Endothelial cell of umbilical vein (primary cell): ENCODE measurements around the gene CREB3L2. TPM values are rescaled to one million over a fixed set of nuclear protein-coding genes. Genes with fewer than 3 reads are reported as not detected.

ENCODE experiments used
- BruUV-seq: library from RNA; stranded (reverse); fragments of 400-500 nt; replicated peaks from 2 replicates; lab custom pipeline; 2021; lab: Mats Ljungman, UMichigan
- CTCF ChIA-PET: fragments of 300-600, 350-600 bp; sonication (Branson Sonifier 250); formaldehyde crosslinking; loops from one replicate; lab custom pipeline; 2021; ENCODE audit warnings: antibody characterized with exemption, inconsistent platforms; lab: Charles Lee
- POLR2A ChIA-PET: fragments of 300-600, 350-600 bp; sonication (Branson Sonifier 250); formaldehyde crosslinking; loops from one replicate; lab custom pipeline; 2021; ENCODE audit warnings: antibody characterized with exemption, inconsistent platforms; lab: Charles Lee
- DNase-seq: peaks from one replicate; pipeline ENCODE4 v3.0.0-alpha.2; 2011; ENCODE audit warnings: low read depth, low spot score
- FAIRE-seq: peaks from 2 replicates; lab custom pipeline; 2011; peaks lifted over from hg19 to GRCh38; lab: Jason Lieb, UNC
- H2AFZ ChIP-seq: 2 replicates; pipeline ENCODE4 v1.6.0; 2012; ENCODE audit warnings: low read depth, low read length, control low read depth, inconsistent platforms
- H3K27ac ChIP-seq: 2 replicates; pipeline ENCODE4 v1.5.1; 2011; ENCODE audit warnings: low read depth, mild to moderate bottlenecking, control low read depth, low read length, moderate library complexity; ENCODE audit not compliant: insufficient read depth
- H3K27me3 ChIP-seq, 2 experiments: 2 replicates each; pipeline versions ENCODE4 v1.6.0 to v1.6.1; 2011; ENCODE audit warnings: low read length in 2 of 2, mixed read lengths in 1 of 2; ENCODE audit not compliant: control insufficient read depth in 2 of 2, insufficient read depth in 2 of 2
- H3K36me3 ChIP-seq, 2 experiments: 2 replicates in 1 of 2; 3 replicates in 1 of 2; pipeline ENCODE4 v1.5.1; 2011; ENCODE audit warnings: low read length in 2 of 2, mild to moderate bottlenecking in 1 of 2, moderate library complexity in 1 of 2; ENCODE audit not compliant: control insufficient read depth in 2 of 2, insufficient read depth in 2 of 2; ENCODE audit errors: extremely low read depth in 1 of 2
- H3K4me1 ChIP-seq: 3 replicates; pipeline ENCODE4 v1.5.1; 2011; ENCODE audit warnings: mild to moderate bottlenecking, low read length; ENCODE audit not compliant: control insufficient read depth, insufficient read depth; ENCODE audit errors: extremely low read depth
- H3K4me2 ChIP-seq: 2 replicates; pipeline ENCODE4 v1.6.1; 2011; ENCODE audit warnings: low read length, control low read depth, mixed read lengths; ENCODE audit not compliant: insufficient read depth
- H3K4me3 ChIP-seq, 3 experiments: fragments of 200-600 bp in 1 of 3; sonication (generic), shearing (Covaris generic) in 1 of 3; replicated peaks in 1 of 3; 2 replicates each; pipeline ENCODE4 v1.5.1; 2011 to 2016; ENCODE audit warnings: control low read depth in 3 of 3, low read length in 3 of 3, mild to moderate bottlenecking in 2 of 3, inconsistent platforms in 1 of 3, low read depth in 1 of 3, moderate library complexity in 1 of 3; ENCODE audit not compliant: insufficient read depth in 1 of 3
- H3K79me2 ChIP-seq: 2 replicates; pipeline ENCODE4 v1.6.0; 2012; ENCODE audit warnings: low read length, inconsistent platforms; ENCODE audit not compliant: control insufficient read depth, insufficient read depth
- H3K9ac ChIP-seq: replicated peaks from 2 replicates; pipeline ENCODE3; 2011; ENCODE audit warnings: low read length, control low read depth; ENCODE audit not compliant: insufficient read depth; ENCODE audit errors: extremely low read depth
- H3K9me1 ChIP-seq: replicated peaks from 3 replicates; pipeline ENCODE4 v1.6.0; 2011; ENCODE audit warnings: mild to moderate bottlenecking, low read length; ENCODE audit not compliant: control insufficient read depth, insufficient read depth; ENCODE audit errors: extremely low read depth
- H3K9me3 ChIP-seq: replicated peaks from 2 replicates; pipeline ENCODE4 v1.5.1; 2012; ENCODE audit warnings: low read length, inconsistent platforms; ENCODE audit not compliant: control insufficient read depth, insufficient read depth
- H4K20me1 ChIP-seq: replicated peaks from 2 replicates; pipeline ENCODE3; 2011; ENCODE audit warnings: mild to moderate bottlenecking, low read length; ENCODE audit not compliant: control insufficient read depth, insufficient read depth; ENCODE audit errors: extremely low read depth
- CTCF ChIP-seq, 2 donors: IDR thresholded peaks; 1 replicate in 1 of 2; 2 replicates in 1 of 2; pipeline ENCODE4 v1.5.1; 2011; ENCODE audit warnings: low read length in 2 of 2, mild to moderate bottlenecking in 2 of 2, moderate library complexity in 2 of 2, control low read depth in 1 of 2, inconsistent platforms in 1 of 2, low read depth in 1 of 2; ENCODE audit not compliant: insufficient read depth in 1 of 2; ENCODE audit errors: extremely low read depth in 1 of 2
- EZH2 ChIP-seq: IDR thresholded peaks from 2 replicates; pipeline ENCODE4 v1.6.1; 2012; ENCODE audit warnings: borderline replicate concordance, low read depth, mild to moderate bottlenecking, moderate library complexity, low read length, inconsistent platforms; ENCODE audit not compliant: severe bottlenecking
- FOS ChIP-seq: IDR thresholded peaks from 2 replicates; pipeline ENCODE4 v1.6.1; 2011; ENCODE audit warnings: mild to moderate bottlenecking, low read length, moderate library complexity, borderline replicate concordance; ENCODE audit not compliant: insufficient read depth
- GATA2 ChIP-seq: IDR thresholded peaks from 2 replicates; pipeline ENCODE4 v1.7.0; 2011; ENCODE audit warnings: low read depth, mild to moderate bottlenecking, moderate library complexity, mixed read lengths, low read length; ENCODE audit not compliant: insufficient read length, insufficient read depth
- JUN ChIP-seq: IDR thresholded peaks from 2 replicates; pipeline ENCODE4 v1.6.1; 2011; ENCODE audit warnings: borderline replicate concordance, low read depth; ENCODE audit not compliant: insufficient read length, insufficient read depth
- MAX ChIP-seq: IDR thresholded peaks from 2 replicates; pipeline ENCODE4 v1.6.1; 2011; ENCODE audit not compliant: insufficient read depth, insufficient read length
- MYC ChIP-seq: IDR thresholded peaks from one replicate; pipeline ENCODE4 v1.6.1; 2011; ENCODE audit warnings: mild to moderate bottlenecking, low read depth, low read length
- POLR2A ChIP-seq: IDR thresholded peaks from 2 replicates; pipeline ENCODE4 v1.6.1; 2012; ENCODE audit warnings: low read depth, mild to moderate bottlenecking, control low read depth, low read length
- POLR2AphosphoS5 ChIP-seq: IDR thresholded peaks from 2 replicates; pipeline ENCODE4 v1.6.1; 2012; ENCODE audit warnings: low read depth, mild to moderate bottlenecking, control low read depth, low read length, moderate library complexity; ENCODE audit not compliant: insufficient read depth
- dilution Hi-C: fragments of 300-500 bp; cut with MboI; formaldehyde crosslinking; loops from one replicate; pipeline ENCODE4 v1.15.0; 2019; ENCODE audit warnings: low sequenced_read_pairs; ENCODE audit not compliant: extremely low pct_ligation_motif_present
- intact Hi-C: fragments of 100-400 bp; cut with micrococcal nuclease; formaldehyde crosslinking; loops from one replicate; pipeline ENCODE4 v1.10.0; 2022
- polyA plus RNA-seq, 4 experiments: library from polyadenylated mRNA; depleted of rRNA in 3 of 4; stranded (reverse) in 3 of 4; unstranded in 1 of 4; fragments of >200 nt; gene quantifications; 2 replicates each; pipeline versions ENCODE4 v1.2.1 to v1.2.3, GENCODE V29; 2011 to 2012; ENCODE audit warnings: missing spikeins in 1 of 4
- total RNA-seq: library from RNA; stranded (reverse); gene quantifications from 2 replicates; pipeline ENCODE4 v1.2.3, GENCODE V29; 2021

Gene CREB3L2
- total and polyA plus RNA-seq, 2 donors (not counting 3 experiments of a cell fraction or from before 2014, with no cell fraction given): 32.1 to 93.4 TPM

GRCh38 chr7:137886746-137887145, 115.1 kb downstream of the CREB3L2 start:
- no peak overlapping the region for H3K4me3 ChIP-seq
- no peak overlapping the region for H3K4me2 ChIP-seq
- no peak for DNase-seq
- no peak overlapping the region for H3K9ac ChIP-seq
- H3K9me3 ChIP-seq: no peaks in the 10 kb centered on the region
- ChIA-PET CTCF (no interaction called here), POLR2A (no interaction called here)
- dilution Hi-C loops (no loop called here), intact Hi-C loops (no loop called here)
- no TSS peak for BruUV-seq
- H3K9me1 ChIP-seq: no peaks in the 10 kb centered on the region
- no peaks in the 10 kb centered on the region for H4K20me1 ChIP-seq
- no peak overlapping the region for H2AFZ ChIP-seq
- peaks cover 5 to 29% of the 10 kb centered on the region in 2 experiments for H3K36me3 ChIP-seq
- H3K4me1 ChIP-seq: peaks cover 8% of the 10 kb centered on the region
- FAIRE-seq: no peak
- no peaks in the 10 kb centered on the region for H3K79me2 ChIP-seq
- H3K27ac ChIP-seq: no peak overlapping the region
- TF ChIP-seq CTCF (IDR thresholded peaks at IDR 0.05; ENCODE audit: extremely low read depth in 1 of 2, insufficient read depth in 1 of 2, low read depth in 1 of 2, low read length in 2 of 2) (no peak), JUN (no peak), MAX (no peak)
- H3K27me3 ChIP-seq: no peaks in the 10 kb centered on the region

GRCh38 chr7:137886281-137886680, 115.6 kb downstream of the CREB3L2 start:
- TF ChIP-seq JUN (no peak), CTCF (IDR thresholded peaks at IDR 0.05; ENCODE audit: extremely low read depth in 1 of 2, insufficient read depth in 1 of 2, low read depth in 1 of 2, low read length in 2 of 2) (no peak), EZH2 (no peak), MAX (no peak), MYC (no peak), POLR2A (no peak), FOS (no peak), GATA2 (no peak), POLR2AphosphoS5 (no peak)
- H4K20me1 ChIP-seq: no peaks in the 10 kb centered on the region
- ChIA-PET POLR2A (no interaction called here), CTCF (interaction anchor here (6.3 kb wide), 1 partner anchor 231 kb away, joined by 31 read pairs; no protein-coding TSS in a partner anchor)
- intact Hi-C loops: no loop called here
- FAIRE-seq (no peak), DNase-seq (no peak)
- no TSS peak for BruUV-seq
- no peaks in the 10 kb centered on the region for H3K27me3 ChIP-seq
- H3K36me3 ChIP-seq: peaks cover 8 to 29% of the 10 kb centered on the region in 2 experiments
- H3K4me1 ChIP-seq: peaks cover 8% of the 10 kb centered on the region
- dilution Hi-C loops: no loop called here
- no peaks in the 10 kb centered on the region for H3K9me3 ChIP-seq
- no peak overlapping the region for H3K9ac ChIP-seq
- no peak overlapping the region for H3K4me3 ChIP-seq
- H3K4me2 ChIP-seq: no peak overlapping the region
- no peaks in the 10 kb centered on the region for H3K79me2 ChIP-seq
- H3K9me1 ChIP-seq: no peaks in the 10 kb centered on the region
- H2AFZ ChIP-seq: no peak overlapping the region
- no peak overlapping the region for H3K27ac ChIP-seq
